Keratinocyte (primary cell): ENCODE data around the gene NGEF. TPM values are rescaled to one million over a fixed set of nuclear protein-coding genes. Genes with fewer than 3 reads are reported as not detected.

Experiments
- DNase-seq: peaks from one replicate; pipeline ENCODE4 v3.0.0-alpha.2; 2011; ENCODE audit warnings: low read depth, missing footprints, low spot score
- FAIRE-seq: peaks from 2 replicates; lab custom pipeline; 2011; peaks lifted over from hg19 to GRCh38; lab: Jason Lieb, UNC
- H2AFZ ChIP-seq: 2 replicates; pipeline ENCODE4 v1.6.0; 2012; ENCODE audit warnings: low read length, control low read depth, inconsistent platforms; ENCODE audit not compliant: control insufficient read depth
- H3K27ac ChIP-seq: 2 replicates; pipeline ENCODE4 v1.5.1; 2011; ENCODE audit warnings: low read length; ENCODE audit not compliant: control insufficient read depth, insufficient read depth
- H3K27me3 ChIP-seq: 3 replicates; pipeline ENCODE4 v1.6.0; 2011; ENCODE audit warnings: low read length; ENCODE audit not compliant: control insufficient read depth, insufficient read depth; ENCODE audit errors: extremely low read depth
- H3K36me3 ChIP-seq, 2 experiments: 2 replicates in 1 of 2; 3 replicates in 1 of 2; pipeline ENCODE4 v1.5.1; 2011; ENCODE audit warnings: low read length in 2 of 2, mild to moderate bottlenecking in 1 of 2; ENCODE audit not compliant: control insufficient read depth in 2 of 2, insufficient read depth in 2 of 2; ENCODE audit errors: extremely low read depth in 1 of 2
- H3K4me1 ChIP-seq: 3 replicates; pipeline ENCODE4 v1.5.1; 2011; ENCODE audit warnings: low read length; ENCODE audit not compliant: control insufficient read depth, insufficient read depth; ENCODE audit errors: extremely low read depth
- H3K4me2 ChIP-seq: 3 replicates; pipeline ENCODE4 v1.6.0; 2011; ENCODE audit warnings: low read depth, low read length; ENCODE audit not compliant: control insufficient read depth, insufficient read depth; ENCODE audit errors: extremely low read depth
- H3K4me3 ChIP-seq, 3 experiments: fragments of 200-600 bp in 1 of 3; sonication (generic) in 1 of 3; 2 replicates in 2 of 3; 3 replicates in 1 of 3; pipeline ENCODE4 v1.5.1; 2011 to 2016; ENCODE audit warnings: low read length in 3 of 3, mild to moderate bottlenecking in 3 of 3, control low read depth in 2 of 3, inconsistent platforms in 1 of 3, low read depth in 1 of 3, mixed read lengths in 1 of 3, mixed run types in 1 of 3, moderate library complexity in 1 of 3; ENCODE audit not compliant: control insufficient read depth in 2 of 3, insufficient read depth in 2 of 3; ENCODE audit errors: extremely low read depth in 1 of 3
- H3K79me2 ChIP-seq: 2 replicates; pipeline ENCODE4 v1.6.0; 2012; ENCODE audit warnings: low read length; ENCODE audit not compliant: control insufficient read depth, insufficient read depth
- H3K9ac ChIP-seq: 3 replicates; pipeline ENCODE4 v1.6.0; 2011; ENCODE audit warnings: low read length; ENCODE audit not compliant: control insufficient read depth, insufficient read depth; ENCODE audit errors: extremely low read depth
- H3K9me1 ChIP-seq: 3 replicates; pipeline ENCODE4 v1.6.0; 2011; ENCODE audit warnings: low read length; ENCODE audit not compliant: control insufficient read depth, insufficient read depth; ENCODE audit errors: extremely low read depth
- H3K9me3 ChIP-seq: 2 replicates; pipeline ENCODE4 v1.5.1; 2012; ENCODE audit warnings: low read depth, low read length; ENCODE audit not compliant: control insufficient read depth
- H4K20me1 ChIP-seq: 3 replicates; pipeline ENCODE4 v1.6.0; 2011; ENCODE audit warnings: low read length; ENCODE audit not compliant: control insufficient read depth, insufficient read depth; ENCODE audit errors: extremely low read depth
- EZH2 ChIP-seq: IDR thresholded peaks from one replicate; pipeline ENCODE4 v1.6.1; 2012; ENCODE audit warnings: inconsistent platforms, mild to moderate bottlenecking, low read length, moderate library complexity
- dilution Hi-C: fragments of 300-500 bp; cut with MboI; formaldehyde crosslinking; loops from one replicate; pipeline ENCODE4 v1.7.0; 2020; ENCODE audit warnings: low sequenced_read_pairs; ENCODE audit not compliant: extremely low pct_ligation_motif_present
- polyA plus RNA-seq, 5 experiments: library from polyadenylated mRNA; depleted of rRNA in 3 of 5; stranded (reverse) in 3 of 5; stranded (forward) in 1 of 5; unstranded in 1 of 5; fragments of >200 nt; gene quantifications; 1 replicate in 1 of 5; 2 replicates in 3 of 5; 3 replicates in 1 of 5; pipeline versions ENCODE4 v1.2.1 to v1.2.3, GENCODE V29; 2011 to 2012; ENCODE audit warnings: missing spikeins in 2 of 5, low read depth in 1 of 5, low replicate concordance in 1 of 5
- TF ChIP-seq, protein P1 (sequence below), 3 experiments: IDR thresholded peaks in 1 of 3; conservative IDR thresholded peaks in 1 of 3; optimal IDR thresholded peaks in 1 of 3; 2 replicates in 2 of 3; 3 replicates in 1 of 3; pipeline versions ENCODE3 to v1.5.1; 2011; ENCODE audit warnings: low read length in 3 of 3, mild to moderate bottlenecking in 3 of 3, moderate library complexity in 2 of 3, control low read depth in 1 of 3, inconsistent platforms in 1 of 3; ENCODE audit not compliant: insufficient read depth in 2 of 3; ENCODE audit errors: extremely low read depth in 1 of 3

Gene NGEF
- polyA plus RNA-seq, 1 donor (not counting 4 experiments of a cell fraction or from before 2014, with no cell fraction given) = 0.17 TPM

DNA sequence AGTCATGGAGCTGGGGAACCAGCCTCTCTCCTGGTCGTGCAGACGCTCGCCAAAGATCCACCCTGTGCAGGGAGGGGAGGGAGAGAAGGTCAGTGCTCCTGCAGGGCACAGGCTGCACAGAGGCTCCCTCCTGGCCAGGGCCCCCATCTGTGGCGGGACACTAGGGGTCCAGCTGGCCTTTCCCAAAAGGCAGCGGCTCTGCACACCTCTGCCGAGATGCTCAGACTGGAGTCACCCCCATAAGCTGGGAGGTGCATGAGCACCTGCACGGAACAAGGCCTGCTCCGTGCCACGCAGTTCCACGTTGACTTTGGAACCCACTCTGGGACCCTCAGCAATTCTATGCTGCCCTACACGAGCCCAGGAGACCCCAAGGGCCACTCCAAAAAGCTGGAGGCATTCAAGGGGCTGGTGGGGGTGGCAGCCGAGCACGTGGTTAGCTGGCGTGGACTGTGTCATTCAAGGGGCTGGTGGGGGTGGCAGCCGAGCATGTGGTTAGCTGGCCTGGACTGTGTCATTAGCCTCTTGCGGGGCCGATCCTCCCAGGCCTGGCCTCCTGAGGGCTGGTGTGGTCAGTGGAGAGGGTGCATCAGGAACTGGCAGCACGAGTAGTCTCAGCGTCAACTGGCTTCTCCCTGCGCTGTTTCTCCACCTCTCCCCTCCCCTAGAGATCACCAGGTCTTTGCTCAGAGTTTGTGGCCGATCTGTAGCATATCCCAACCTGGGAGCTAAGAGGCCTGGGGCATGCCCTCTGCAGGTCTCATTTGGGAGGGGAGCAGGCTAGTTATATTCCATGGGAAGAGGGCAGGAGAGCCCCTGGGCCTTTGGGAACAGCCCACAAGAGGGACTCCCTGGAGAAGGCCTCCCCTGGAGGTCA is 133.2 kb downstream of the NGEF start:
- H2AFZ ChIP-seq = no peak overlapping the region
- no peak for TF ChIP-seq EZH2
- TF ChIP-seq, protein P1, sequence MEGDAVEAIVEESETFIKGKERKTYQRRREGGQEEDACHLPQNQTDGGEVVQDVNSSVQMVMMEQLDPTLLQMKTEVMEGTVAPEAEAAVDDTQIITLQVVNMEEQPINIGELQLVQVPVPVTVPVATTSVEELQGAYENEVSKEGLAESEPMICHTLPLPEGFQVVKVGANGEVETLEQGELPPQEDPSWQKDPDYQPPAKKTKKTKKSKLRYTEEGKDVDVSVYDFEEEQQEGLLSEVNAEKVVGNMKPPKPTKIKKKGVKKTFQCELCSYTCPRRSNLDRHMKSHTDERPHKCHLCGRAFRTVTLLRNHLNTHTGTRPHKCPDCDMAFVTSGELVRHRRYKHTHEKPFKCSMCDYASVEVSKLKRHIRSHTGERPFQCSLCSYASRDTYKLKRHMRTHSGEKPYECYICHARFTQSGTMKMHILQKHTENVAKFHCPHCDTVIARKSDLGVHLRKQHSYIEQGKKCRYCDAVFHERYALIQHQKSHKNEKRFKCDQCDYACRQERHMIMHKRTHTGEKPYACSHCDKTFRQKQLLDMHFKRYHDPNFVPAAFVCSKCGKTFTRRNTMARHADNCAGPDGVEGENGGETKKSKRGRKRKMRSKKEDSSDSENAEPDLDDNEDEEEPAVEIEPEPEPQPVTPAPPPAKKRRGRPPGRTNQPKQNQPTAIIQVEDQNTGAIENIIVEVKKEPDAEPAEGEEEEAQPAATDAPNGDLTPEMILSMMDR (optimal IDR thresholded peaks at IDR 0.05 in 1 of 3, IDR thresholded peaks at IDR 0.05 in 1 of 3, conservative IDR thresholded peaks at IDR 0.05 in 1 of 3; ENCODE audit: extremely low read depth in 1 of 3, insufficient read depth in 2 of 3, low read length in 3 of 3) = no peak
- no peaks in the 10 kb centered on the region for H3K9me3 ChIP-seq
- no peaks in the 10 kb centered on the region for H3K4me1 ChIP-seq
- no peaks in the 10 kb centered on the region for H3K27me3 ChIP-seq
- no peaks in the 10 kb centered on the region for H3K9me1 ChIP-seq
- no peak overlapping the region for H3K4me3 ChIP-seq
- no peaks in the 10 kb centered on the region for H3K79me2 ChIP-seq
- H3K4me2 ChIP-seq = no peak overlapping the region
- H3K27ac ChIP-seq = no peak overlapping the region
- DNase-seq (no peak), FAIRE-seq (no peak)
- no peaks in the 10 kb centered on the region for H3K36me3 ChIP-seq
- H3K9ac ChIP-seq = no peak overlapping the region
- H4K20me1 ChIP-seq = no peaks in the 10 kb centered on the region
- dilution Hi-C loops = no loop called here

DNA sequence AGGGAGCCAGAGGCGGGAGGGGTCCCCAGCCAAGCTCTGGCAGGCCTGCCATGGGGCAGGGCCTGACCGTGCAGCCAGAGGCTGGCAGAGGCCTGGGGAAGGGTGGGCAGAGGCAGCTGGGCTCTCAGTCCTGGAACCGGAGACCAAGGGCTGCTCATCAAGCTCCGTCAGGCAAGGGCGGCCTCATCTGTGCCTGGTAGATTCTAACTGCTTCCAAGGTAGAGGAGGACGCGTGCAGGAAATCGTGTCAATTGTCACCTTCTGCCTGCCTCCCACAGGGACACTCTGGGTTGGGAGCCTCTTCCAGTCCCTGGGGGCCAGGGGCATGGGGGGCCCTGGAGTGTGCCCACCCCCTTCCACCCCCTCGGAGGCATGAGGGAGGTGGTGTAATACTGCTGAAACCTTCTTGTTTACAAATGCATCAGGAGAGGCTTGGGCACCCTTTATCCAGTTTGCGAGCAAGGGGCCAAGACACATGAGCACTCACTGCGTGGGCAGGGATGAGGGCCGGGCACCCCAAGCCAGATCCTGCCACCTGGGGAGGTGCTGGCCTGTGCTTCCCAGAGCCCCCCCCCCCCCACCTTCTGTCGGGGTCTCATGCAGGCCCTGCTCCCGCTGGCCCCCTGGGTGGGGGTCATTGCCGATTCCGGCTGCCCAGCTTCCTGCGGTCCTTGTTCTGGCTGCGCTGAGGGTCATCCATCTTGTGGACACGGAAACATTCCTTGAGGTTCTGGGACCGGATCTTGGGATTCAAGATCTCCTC is 134.0 kb downstream of the NGEF start:
- Histone ChIP-seq H3K9me1 (no peaks in the 10 kb centered on the region), H3K4me2 (no peak overlapping the region), H3K9ac (no peak overlapping the region), H3K4me1 (no peaks in the 10 kb centered on the region), H3K79me2 (no peaks in the 10 kb centered on the region), H3K36me3 (no peaks in the 10 kb centered on the region), H3K27me3 (no peaks in the 10 kb centered on the region), H2AFZ (no peak overlapping the region), H3K27ac (no peak overlapping the region), H3K4me3 (no peak overlapping the region), H3K9me3 (no peaks in the 10 kb centered on the region), H4K20me1 (no peaks in the 10 kb centered on the region)
- no peak for FAIRE-seq
- dilution Hi-C loops = no loop called here
- TF ChIP-seq, protein P1 (optimal IDR thresholded peaks at IDR 0.05 in 1 of 3, IDR thresholded peaks at IDR 0.05 in 1 of 3, conservative IDR thresholded peaks at IDR 0.05 in 1 of 3; ENCODE audit: extremely low read depth in 1 of 3, insufficient read depth in 2 of 3, low read length in 3 of 3) = no peak
- no peak for TF ChIP-seq EZH2
- no peak for DNase-seq
